Stimulated activated CD8-positive, alpha-beta memory T cell treated with anti-CD3 and anti-CD28 coated beads, Interleukin-15, amount 100 ng/mL, for 48 hours (primary cell): ENCODE data around the gene OMA1.
"Not testable (repeated sequence)": the region's sequence is repeated elsewhere in the genome, so short reads cannot be mapped to it uniquely, and the experiment has no call there.

Source experiments
- DNase-seq, 2 donors: peaks; one replicate each; pipeline ENCODE4 v3.0.0-alpha.2; 2020; ENCODE audit warnings: low read depth in 2 of 2

The OMA1 gene

DNA sequence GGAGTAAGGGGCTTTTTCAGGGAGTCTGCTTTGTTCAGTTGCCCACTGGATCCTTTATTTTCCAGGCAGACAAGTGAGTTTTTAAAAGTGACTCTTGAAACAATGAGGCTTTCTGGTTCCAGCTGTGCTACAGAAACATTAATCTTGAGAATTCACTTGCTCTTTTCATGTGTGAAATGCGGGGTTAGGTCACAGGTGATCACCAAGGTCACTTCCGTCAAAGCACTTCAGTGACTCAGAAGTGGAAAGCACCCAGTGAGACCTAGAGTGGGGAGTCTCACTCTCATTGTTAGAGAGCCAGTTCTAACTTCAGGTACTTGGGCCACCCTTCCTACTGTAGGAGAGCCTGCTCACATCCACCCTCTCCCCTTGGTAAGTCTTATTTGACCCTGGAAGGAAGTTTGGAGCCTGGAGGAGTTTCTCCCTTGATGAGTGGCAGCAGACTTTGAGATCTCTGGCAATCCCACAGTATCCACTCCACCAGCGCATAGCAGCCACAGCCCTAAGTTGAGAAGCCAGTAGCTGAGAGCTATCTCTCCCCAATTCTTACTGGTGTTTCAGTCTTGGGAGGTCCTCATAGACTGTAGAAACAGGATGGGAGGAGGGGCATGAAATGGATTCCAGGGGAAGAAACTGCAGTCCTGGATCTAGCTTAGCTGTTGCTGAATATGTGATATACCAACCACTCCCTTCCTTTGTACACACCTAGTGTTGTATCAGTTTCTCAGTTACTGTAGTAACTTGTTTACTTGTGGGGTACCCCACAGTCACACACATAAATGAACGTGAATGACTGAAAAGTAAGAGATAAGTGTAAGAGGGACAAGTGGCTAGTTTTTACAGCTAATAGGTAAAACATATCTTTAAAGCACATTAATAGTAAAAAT, 27.4 kb upstream of the OMA1 start:
- DNase-seq: peak in 1 of 2 donors; percentile 33

GRCh38 chr1:58573138-58573537, 26.6 kb upstream of the OMA1 start:
- DNase-seq: no peak

DNA sequence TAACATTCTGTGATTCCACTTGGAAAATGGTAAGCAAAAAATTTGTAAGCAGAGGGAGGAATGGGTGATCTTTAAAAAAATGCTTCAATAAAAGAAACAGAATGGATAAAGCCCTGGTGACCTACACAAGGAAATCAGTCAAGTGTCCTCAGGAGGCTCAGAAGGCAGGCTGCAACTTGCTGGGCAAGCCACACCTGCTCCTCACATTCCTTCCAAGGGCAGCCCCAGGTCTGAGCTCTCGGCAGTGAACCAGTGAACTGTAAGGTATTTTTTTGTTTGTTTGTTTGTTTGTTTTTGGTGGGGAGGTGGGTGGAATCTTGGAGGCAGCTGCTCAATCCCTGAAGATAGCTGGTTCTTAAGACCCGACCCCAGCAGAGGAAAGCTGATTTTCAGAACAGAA, 26.2 kb upstream of the OMA1 start:
- DNase-seq: no peak

DNA sequence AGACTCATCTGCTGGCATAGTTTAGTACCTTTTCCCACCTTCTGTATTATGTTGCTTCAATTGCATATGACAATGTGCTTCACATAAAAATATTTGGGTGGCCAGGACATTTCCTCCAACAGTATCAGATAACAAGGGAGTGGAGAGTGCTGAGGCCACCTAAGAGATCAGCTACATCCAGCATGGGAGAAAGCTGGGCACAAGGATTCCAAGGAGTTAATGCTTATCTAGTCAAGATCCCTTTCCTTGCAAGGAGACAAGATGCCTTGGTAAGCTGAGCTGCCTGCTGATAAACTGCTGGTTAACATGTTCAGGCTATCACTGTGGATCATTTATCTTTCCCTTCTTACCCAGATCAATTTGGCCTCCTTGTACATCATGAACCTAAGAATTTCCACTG, 25.1 kb upstream of the OMA1 start:
- DNase-seq: no peak

DNA sequence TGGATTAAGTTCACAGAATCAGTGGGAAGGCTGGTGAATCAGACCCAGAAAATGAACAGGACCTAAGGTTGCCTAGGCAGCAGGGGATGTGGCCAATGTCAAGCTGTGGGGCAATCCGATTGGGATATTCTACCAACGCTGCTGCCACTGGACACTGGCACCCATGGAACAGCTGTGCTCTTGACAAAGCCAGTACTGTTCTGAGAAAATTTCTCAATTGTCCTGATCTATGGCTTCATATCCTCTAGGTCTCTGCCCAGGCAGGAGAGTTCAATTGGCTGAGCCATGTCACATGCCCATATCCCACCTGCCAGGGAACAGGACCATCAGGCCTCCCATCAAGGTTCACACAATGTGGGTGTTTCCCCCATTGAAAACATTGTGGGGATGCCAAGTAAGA, 24.3 kb upstream of the OMA1 start:
- DNase-seq: no peak

DNA sequence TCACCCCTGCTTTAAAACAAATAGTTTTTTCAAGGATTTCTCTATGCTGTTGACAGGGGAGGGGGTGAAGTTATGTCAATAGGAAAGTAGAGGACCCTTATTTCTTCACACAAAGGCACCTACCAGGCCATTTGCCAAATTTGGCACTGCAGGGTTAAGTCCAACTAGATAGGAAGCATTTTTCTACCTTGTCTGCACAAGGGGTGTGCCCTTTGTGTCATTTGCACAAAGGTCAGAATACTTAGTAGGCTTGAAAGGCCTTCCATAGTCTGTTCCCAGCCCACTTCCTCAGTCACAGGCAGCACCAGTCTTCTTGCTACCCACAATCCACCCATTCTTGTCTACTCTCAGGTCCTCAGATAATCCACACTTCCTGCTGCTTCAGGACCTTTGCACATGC, 23.6 kb upstream of the OMA1 start:
- no peak for DNase-seq

- DNase-seq: no peak
These were observed 22.4 kb upstream of the OMA1 start for GRCh38 chr1:58568911-58569310.

GRCh38 chr1:58568271-58568860, 21.8 kb upstream of the OMA1 start:
- no peak for DNase-seq

- DNase-seq: no peak
These were observed 19.8 kb upstream of the OMA1 start for GRCh38 chr1:58566339-58566738.

- not testable (repeated sequence) for DNase-seq
These were observed 17.2 kb upstream of the OMA1 start for GRCh38 chr1:58563715-58564114.

GRCh38 chr1:58561633-58562032, 15.1 kb upstream of the OMA1 start:
- no peak for DNase-seq

DNA sequence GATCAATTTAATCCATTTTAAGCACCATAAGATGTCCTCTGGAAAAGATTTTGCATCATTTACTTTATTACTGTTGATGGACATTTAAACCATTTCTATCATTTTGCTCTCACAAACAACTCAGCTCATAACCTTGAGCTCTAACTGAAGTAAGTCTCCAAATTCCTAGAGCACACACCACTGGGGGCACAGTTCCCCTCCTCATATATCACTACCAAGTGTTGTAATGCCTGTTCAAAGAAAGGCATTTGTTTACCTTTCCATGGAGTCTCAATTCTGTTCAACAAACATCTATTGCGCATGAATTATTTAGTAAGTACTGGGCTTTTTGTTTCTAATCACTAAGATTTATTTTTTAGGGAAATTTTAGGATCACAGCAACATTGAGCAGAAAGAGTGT, 8.9 kb upstream of the OMA1 start:
- DNase-seq: no peak

DNA sequence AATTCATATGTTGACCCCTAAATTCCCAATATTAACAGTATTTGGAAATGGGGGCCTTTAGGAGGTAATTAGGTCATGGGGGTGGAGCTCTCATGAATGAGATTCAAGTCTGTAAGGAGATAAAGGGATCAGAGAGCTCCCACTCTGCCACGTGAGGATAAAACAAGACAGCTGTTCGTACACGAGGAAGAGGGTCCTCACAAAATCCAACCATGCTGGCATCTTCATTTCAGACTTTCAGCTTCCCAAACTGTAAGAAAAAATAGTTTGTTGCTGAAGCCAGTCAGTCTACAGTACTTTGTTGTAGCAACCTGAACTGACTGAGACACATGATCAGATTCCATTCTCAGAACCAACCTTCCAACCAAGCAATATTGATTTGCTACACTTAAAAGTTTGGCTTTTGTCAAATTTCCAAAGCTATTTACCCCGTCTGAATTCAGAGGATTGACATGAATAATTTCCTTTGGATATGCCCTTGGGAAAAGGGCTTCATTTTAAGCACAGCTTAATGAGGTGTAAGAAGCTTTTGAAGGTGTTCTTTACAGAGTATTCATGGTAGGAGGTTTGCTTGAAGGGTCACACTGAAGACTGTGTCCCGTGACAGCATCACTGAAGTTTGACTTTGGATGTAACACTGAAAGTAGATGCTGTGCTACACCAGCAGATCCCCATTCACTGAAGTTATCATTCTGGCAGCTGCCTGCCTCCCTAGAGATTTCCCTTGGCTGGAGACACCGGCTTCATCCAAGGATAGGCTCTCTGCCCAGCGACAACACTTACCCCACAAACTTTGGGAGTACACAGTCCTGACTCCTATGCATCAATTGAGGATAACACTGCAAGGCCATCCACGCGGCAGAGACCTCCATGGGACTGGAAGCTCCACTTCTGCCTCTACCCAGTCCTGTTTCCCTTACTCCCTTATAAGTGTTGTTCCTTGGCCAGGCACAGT, 4.9 kb upstream of the OMA1 start:
- no peak for DNase-seq

GRCh38 chr1:58549291-58549690, 2.8 kb upstream of the OMA1 start:
- DNase-seq: not testable (repeated sequence)

- no peak for DNase-seq
These were observed 1.8 kb upstream of the OMA1 start for GRCh38 chr1:58548371-58548770.

DNA sequence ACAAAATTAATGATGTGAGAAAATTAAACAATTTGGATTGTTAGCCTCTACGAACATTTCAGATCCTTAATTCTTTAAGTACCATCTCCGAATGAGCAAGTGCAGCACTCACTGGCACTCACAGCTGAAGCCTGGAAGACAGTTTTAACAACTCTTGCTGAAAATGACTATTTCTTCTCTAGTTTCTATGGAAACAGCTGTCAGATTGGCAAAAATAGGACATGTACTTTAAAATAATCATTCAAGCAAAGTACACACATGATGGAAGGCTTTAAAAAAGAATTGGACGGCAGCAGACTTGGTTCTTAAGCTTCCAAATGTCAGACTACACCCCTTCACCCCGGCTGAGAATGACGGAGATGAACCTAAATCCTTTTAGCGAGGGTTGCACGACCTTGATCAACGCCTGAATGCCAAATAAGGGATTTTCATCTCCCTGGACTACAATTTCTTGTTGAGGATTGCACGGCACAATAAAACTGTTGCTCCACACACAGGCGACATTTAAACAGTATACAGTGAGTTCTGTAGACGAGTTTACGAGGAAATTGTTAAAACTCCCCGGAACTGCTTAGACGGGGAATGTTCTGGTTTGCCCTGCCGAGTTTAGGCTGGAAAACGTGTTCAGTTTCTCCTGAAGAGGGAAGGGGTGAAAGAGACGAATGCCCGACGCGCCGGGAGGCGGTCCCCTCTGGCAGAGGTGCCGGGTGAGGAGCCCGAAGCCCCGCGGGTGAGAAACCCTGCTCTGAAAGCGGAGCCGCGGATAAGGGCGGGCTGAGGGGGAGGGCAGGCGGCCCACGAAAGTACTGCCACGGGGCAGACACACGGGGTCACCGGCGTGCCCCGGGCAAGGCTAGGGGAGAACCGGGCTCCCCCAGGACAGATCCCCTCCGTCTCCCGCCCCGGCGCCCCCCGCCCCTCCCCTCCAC, 671 bp downstream of the OMA1 start:
- DNase-seq: peak; percentile 53 to 64

GRCh38 chr1:58543260-58543659, 3.3 kb downstream of the OMA1 start:
- no peak for DNase-seq

GRCh38 chr1:58539553-58539952, 7.0 kb downstream of the OMA1 start:
- DNase-seq: no peak

GRCh38 chr1:58538821-58539220, 7.7 kb downstream of the OMA1 start:
- no peak for DNase-seq

- DNase-seq: not testable (repeated sequence)
These were observed 14.7 kb downstream of the OMA1 start for GRCh38 chr1:58531842-58532241.

DNA sequence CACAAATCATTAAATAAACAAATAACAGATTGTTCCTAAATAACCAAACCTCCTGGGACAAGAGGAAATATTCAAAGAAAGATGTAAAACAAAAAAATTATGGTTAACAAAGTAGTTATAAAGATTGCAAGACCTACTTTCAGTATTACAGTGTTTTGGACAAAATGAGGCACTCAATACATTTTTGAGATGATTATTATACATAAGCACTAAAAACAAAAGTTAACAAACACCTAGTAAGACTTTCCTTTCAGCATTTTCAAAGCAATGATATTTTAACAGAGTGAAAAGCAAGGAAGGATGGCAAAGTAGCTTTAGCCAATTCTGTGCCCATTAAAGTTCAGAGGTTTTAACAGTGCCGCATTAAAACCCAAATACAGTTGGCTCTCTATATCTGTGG, 17.2 kb downstream of the OMA1 start:
- no peak for DNase-seq
